B cell (primary cell): ENCODE measurements around the gene VSTM2B. TPM values are rescaled to one million over a fixed set of nuclear protein-coding genes. Genes with fewer than 3 reads are reported as not detected.

Source experiments
- ATAC-seq: fragments of 200-7000 bp; cut with Tn5 transposase; one replicate; pipeline ENCODE4 v1.10.0; 2021; ENCODE audit warnings: low read depth, mild to moderate bottlenecking, moderate number of reproducible peaks, moderate library complexity
- CTCF ChIA-PET: fragments of 350-600 bp; sonication (Branson Sonifier 250); formaldehyde crosslinking; loops from one replicate; lab custom pipeline; 2021; ENCODE audit warnings: antibody characterized with exemption, inconsistent platforms; lab: Charles Lee
- POLR2A ChIA-PET: fragments of 350-600 bp; sonication (Branson Sonifier 250); formaldehyde crosslinking; loops from one replicate; lab custom pipeline; 2021; ENCODE audit warnings: antibody characterized with exemption; lab: Charles Lee
- DNase-seq: peaks from one replicate; pipeline ENCODE4 v3.0.0; 2013
- H2AFZ ChIP-seq: 2 replicates; pipeline ENCODE4 v1.6.1; 2012; ENCODE audit warnings: mild to moderate bottlenecking, low read depth, low read length; ENCODE audit not compliant: insufficient read depth, poor library complexity, severe bottlenecking
- H3K27ac ChIP-seq, 2 donors: 1 replicate in 1 of 2; 2 replicates in 1 of 2; pipeline ENCODE4 v1.5.1; 2012 to 2013; ENCODE audit warnings: low read length in 2 of 2, mild to moderate bottlenecking in 2 of 2, moderate library complexity in 1 of 2
- H3K27me3 ChIP-seq, 4 experiments: fragments of 200-600 bp in 1 of 4; sonication (generic) in 1 of 4; replicated peaks in 1 of 4; 1 replicate in 2 of 4; 2 replicates in 2 of 4; pipeline versions ENCODE4 v1.6.1 to v1.7.0; 2013 to 2016; ENCODE audit warnings: low read length in 3 of 4, mild to moderate bottlenecking in 2 of 4, mixed read lengths in 1 of 4, moderate library complexity in 1 of 4; ENCODE audit not compliant: insufficient read depth in 4 of 4, control insufficient read depth in 3 of 4; ENCODE audit errors: control extremely low read depth in 1 of 4
- H3K36me3 ChIP-seq, 2 experiments: replicated peaks in 1 of 2; 1 replicate in 1 of 2; 2 replicates in 1 of 2; pipeline versions ENCODE4 v1.6.1 to v1.7.1; 2013; ENCODE audit warnings: low read length in 1 of 2; ENCODE audit not compliant: insufficient read depth in 2 of 2, control insufficient read depth in 1 of 2; ENCODE audit errors: control extremely low read depth in 1 of 2, extremely low read depth in 1 of 2
- H3K4me1 ChIP-seq, 2 donors: fragments of 200-600 bp in 1 of 2; sonication (generic) in 1 of 2; 1 replicate in 1 of 2; 2 replicates in 1 of 2; pipeline versions ENCODE4 v1.5.1 to v1.6.1; 2013 to 2017; ENCODE audit warnings: low read length in 2 of 2; ENCODE audit not compliant: control insufficient read depth in 2 of 2, insufficient read depth in 2 of 2
- H3K4me2 ChIP-seq: replicated peaks from 2 replicates; pipeline ENCODE3; 2012; ENCODE audit warnings: mild to moderate bottlenecking, low read depth, low read length; ENCODE audit not compliant: poor library complexity, severe bottlenecking
- H3K4me3 ChIP-seq, 5 experiments: fragments of 200-600 bp in 1 of 5; sonication (generic) in 1 of 5; 1 replicate in 3 of 5; 2 replicates in 2 of 5; pipeline versions ENCODE4 v1.5.1 to v1.7.0; 2011 to 2016; ENCODE audit warnings: low read length in 4 of 5, mild to moderate bottlenecking in 4 of 5, low read depth in 2 of 5, control low read depth in 1 of 5, moderate library complexity in 1 of 5; ENCODE audit not compliant: insufficient read depth in 1 of 5; ENCODE audit errors: control extremely low read depth in 1 of 5, extremely low read depth in 1 of 5
- H3K79me2 ChIP-seq: fragments of 200-600 bp; sonication (generic); one replicate; pipeline ENCODE4 v1.6.0; 2016; ENCODE audit warnings: low read length; ENCODE audit not compliant: control insufficient read depth, insufficient read depth
- H3K9ac ChIP-seq: fragments of 200-600 bp; sonication (generic); 2 replicates; pipeline ENCODE4 v1.6.1; 2017; ENCODE audit warnings: mild to moderate bottlenecking, low read length, moderate library complexity
- H3K9me3 ChIP-seq, 3 donors: one replicate each; pipeline versions ENCODE4 v1.6.1 to v1.7.1; 2013; ENCODE audit warnings: low read length in 2 of 3; ENCODE audit not compliant: control insufficient read depth in 2 of 3, insufficient read depth in 1 of 3; ENCODE audit errors: control extremely low read depth in 1 of 3
- H4K20me1 ChIP-seq: 2 replicates; pipeline ENCODE4 v1.6.0; 2012; ENCODE audit warnings: mild to moderate bottlenecking, low read length; ENCODE audit not compliant: insufficient read depth, control insufficient read depth, poor library complexity, severe bottlenecking
- H3K27ac Mint-ChIP-seq: one replicate; pipeline ENCODE4 v1.8.0; 2021; ENCODE audit warnings: mixed read lengths
- H3K27me3 Mint-ChIP-seq: one replicate; pipeline ENCODE4 v1.8.0; 2021; ENCODE audit warnings: mixed read lengths
- H3K4me1 Mint-ChIP-seq: one replicate; pipeline ENCODE4 v1.8.0; 2021; ENCODE audit warnings: mixed read lengths
- H3K4me3 Mint-ChIP-seq: one replicate; pipeline ENCODE4 v1.8.0; 2021; ENCODE audit warnings: mixed read lengths
- H3K9me3 Mint-ChIP-seq: one replicate; pipeline ENCODE4 v1.8.0; 2022; ENCODE audit warnings: mixed read lengths; ENCODE audit not compliant: insufficient read depth
- CTCF ChIP-seq: fragments of 200-600 bp; IDR thresholded peaks from one replicate; pipeline ENCODE4 v1.8.0; 2022; ENCODE audit warnings: antibody characterized with exemption, mild to moderate bottlenecking
- EZH2 ChIP-seq: IDR thresholded peaks from 2 replicates; pipeline ENCODE4 v1.6.1; 2012; ENCODE audit warnings: borderline replicate concordance, low read depth, mild to moderate bottlenecking, moderate library complexity, low read length; ENCODE audit not compliant: insufficient read depth, poor library complexity, severe bottlenecking
- WGBS: methylation state at CpG from one replicate; pipeline ENCODE4 v1.1.5; 2013; ENCODE audit warnings: missing lambda C conversion rate; ENCODE audit not compliant: insufficient coverage; 5-methylcytosine and 5-hydroxymethylcytosine counted together
- intact Hi-C: fragments of 100-400 bp; cut with micrococcal nuclease; formaldehyde crosslinking; loops from one replicate; pipeline ENCODE4 v1.10.0; 2022
- polyA plus RNA-seq: library from polyadenylated mRNA; depleted of rRNA; stranded (reverse); fragments of >200 nt; gene quantifications from 2 replicates; pipeline ENCODE4 v1.2.3, GENCODE V29; 2012
- total RNA-seq, 2 donors: library from RNA; stranded (reverse); fragments of 120-200 nt in 1 of 2; gene quantifications; 1 replicate in 1 of 2; 2 replicates in 1 of 2; pipeline versions ENCODE4 v1.2.3 to v1.2.4, GENCODE V29; 2013 to 2022

The VSTM2B gene
- total and polyA plus RNA-seq, 2 donors (not counting 1 experiment from before 2014, with no cell fraction given) = not detected

GRCh38 chr19:29499261-29499920 is 26.4 kb upstream of the VSTM2B start:
- Histone ChIP-seq H3K36me3 (no peaks in the 10 kb centered on the region), H3K9me3 (peaks cover 0 to 29% (median 0%) of the 10 kb centered on the region in 3 donors), H3K9ac (no peak overlapping the region), H2AFZ (no peak overlapping the region), H4K20me1 (no peaks in the 10 kb centered on the region), H3K4me1 (no peaks in the 10 kb centered on the region), H3K27ac (no peak overlapping the region), H3K4me3 (no peak overlapping the region), H3K4me2 (no peak overlapping the region), H3K27me3 (no peaks in the 10 kb centered on the region), H3K79me2 (no peaks in the 10 kb centered on the region)
- no peak for DNase-seq
- Mint-ChIP-seq H3K4me1 (no peaks in the 10 kb centered on the region), H3K27me3 (no peaks in the 10 kb centered on the region), H3K27ac (no peak overlapping the region), H3K9me3 (peaks cover 2% of the 10 kb centered on the region), H3K4me3 (no peak overlapping the region)
- ATAC-seq = no peak
- intact Hi-C loops = no loop called here
- CTCF ChIA-PET = no interaction called here
- POLR2A ChIA-PET = no interaction called here
- TF ChIP-seq EZH2 (no peak), CTCF (no peak)
- WGBS = 86% methylated on average over 13 of the region's 14 CpGs

GRCh38 chr19:29499921-29500590 is 25.7 kb upstream of the VSTM2B start:
- Histone ChIP-seq H3K27ac (no peak overlapping the region), H3K4me1 (no peaks in the 10 kb centered on the region), H3K4me2 (no peak overlapping the region), H3K79me2 (no peaks in the 10 kb centered on the region), H3K4me3 (no peak overlapping the region), H4K20me1 (no peaks in the 10 kb centered on the region), H2AFZ (no peak overlapping the region), H3K36me3 (no peaks in the 10 kb centered on the region), H3K9ac (no peak overlapping the region), H3K9me3 (peaks cover 0 to 30% (median 0%) of the 10 kb centered on the region in 3 donors), H3K27me3 (no peaks in the 10 kb centered on the region)
- ChIA-PET CTCF (no interaction called here), POLR2A (no interaction called here)
- peaks cover 2% of the 10 kb centered on the region for H3K9me3 Mint-ChIP-seq
- H3K27ac Mint-ChIP-seq = no peak overlapping the region
- no peak for DNase-seq
- no peak for ATAC-seq
- intact Hi-C loops = no loop called here
- WGBS = 87% methylated on average over 18 of the region's 18 CpGs
- no peaks in the 10 kb centered on the region for H3K27me3 Mint-ChIP-seq
- no peaks in the 10 kb centered on the region for H3K4me1 Mint-ChIP-seq
- no peak overlapping the region for H3K4me3 Mint-ChIP-seq
- TF ChIP-seq EZH2 = no peak
- no peak for TF ChIP-seq CTCF
